ENCODE data around the gene DGCR2. TPM values are rescaled to one million over a fixed set of nuclear protein-coding genes. Genes with fewer than 3 reads are reported as not detected.
"Not testable (repeated sequence)": the region's sequence is repeated elsewhere in the genome, so short reads cannot be mapped to it uniquely, and the experiment has no call there.

The DGCR2 gene
- total RNA-seq, 1 donor from 2014 or later, result 70.6 TPM

DNA sequence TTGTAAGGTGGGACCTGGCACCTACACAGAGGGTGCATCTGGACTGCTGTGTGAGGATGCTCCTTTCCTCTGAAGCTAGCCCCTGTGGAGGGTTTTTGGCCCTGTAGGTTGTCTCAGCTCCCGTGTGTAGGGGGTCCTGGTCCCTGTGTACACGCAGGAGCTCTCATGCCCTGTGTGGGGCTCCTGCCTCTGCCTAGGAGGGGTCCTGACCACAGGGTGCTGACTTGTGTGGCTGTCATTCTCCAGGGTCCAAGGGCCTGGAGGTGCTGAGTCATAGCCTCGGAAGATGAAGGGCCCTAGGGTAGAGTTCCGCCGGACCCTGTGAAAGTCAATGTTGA lies 88.7 kb downstream of the DGCR2 start:
- peaks cover 16% of the 10 kb centered on the region for H3K27me3 ChIP-seq
- intact Hi-C loops (cut with DNase I); H3K27ac ChIP-seq; DNase-seq; H3K4me1 ChIP-seq; ATAC-seq; H3K4me3 ChIP-seq; H3K9me3 ChIP-seq: not testable (repeated sequence)
- peaks cover 10% of the 10 kb centered on the region for H3K36me3 ChIP-seq

DNA sequence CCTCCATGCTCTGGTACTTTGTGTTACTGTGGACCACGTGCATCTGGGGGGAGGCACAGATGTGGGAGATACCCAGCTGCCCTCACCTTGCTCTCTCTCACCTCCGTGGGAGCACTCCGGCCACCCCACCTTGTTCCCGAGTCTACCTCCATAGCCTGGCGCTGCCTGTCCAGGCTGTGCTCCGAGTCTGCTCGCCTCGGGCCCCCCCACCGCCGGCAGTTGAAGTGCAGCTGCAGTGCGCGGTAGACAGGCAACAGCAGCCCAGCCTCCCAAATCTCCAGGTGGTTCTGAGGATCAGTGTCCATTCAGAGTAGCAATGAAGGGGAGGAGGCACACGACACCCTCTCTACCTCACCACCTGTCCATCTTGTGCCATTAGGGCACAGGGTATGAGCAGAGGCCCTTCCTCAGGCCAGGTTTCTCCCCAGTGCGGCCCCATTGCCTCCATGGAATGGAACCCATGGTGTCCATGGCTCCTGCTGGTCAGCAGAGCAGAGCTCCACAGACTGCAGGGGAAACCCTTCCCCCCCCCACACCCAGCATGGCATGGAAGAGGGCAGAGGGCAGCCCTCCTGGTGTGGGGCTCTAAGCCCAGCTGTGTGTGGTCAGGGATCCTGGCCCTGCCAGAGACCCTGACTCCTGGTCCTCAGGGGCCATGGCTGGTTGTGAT lies 89.2 kb downstream of the DGCR2 start:
- H3K4me3 ChIP-seq; intact Hi-C loops (cut with DNase I); H3K4me1 ChIP-seq; ATAC-seq; H3K9me3 ChIP-seq; H3K36me3 ChIP-seq; H3K27ac ChIP-seq: not testable (repeated sequence)
- peaks cover 17% of the 10 kb centered on the region for H3K27me3 ChIP-seq
- peak; percentile 59 for DNase-seq

DNA sequence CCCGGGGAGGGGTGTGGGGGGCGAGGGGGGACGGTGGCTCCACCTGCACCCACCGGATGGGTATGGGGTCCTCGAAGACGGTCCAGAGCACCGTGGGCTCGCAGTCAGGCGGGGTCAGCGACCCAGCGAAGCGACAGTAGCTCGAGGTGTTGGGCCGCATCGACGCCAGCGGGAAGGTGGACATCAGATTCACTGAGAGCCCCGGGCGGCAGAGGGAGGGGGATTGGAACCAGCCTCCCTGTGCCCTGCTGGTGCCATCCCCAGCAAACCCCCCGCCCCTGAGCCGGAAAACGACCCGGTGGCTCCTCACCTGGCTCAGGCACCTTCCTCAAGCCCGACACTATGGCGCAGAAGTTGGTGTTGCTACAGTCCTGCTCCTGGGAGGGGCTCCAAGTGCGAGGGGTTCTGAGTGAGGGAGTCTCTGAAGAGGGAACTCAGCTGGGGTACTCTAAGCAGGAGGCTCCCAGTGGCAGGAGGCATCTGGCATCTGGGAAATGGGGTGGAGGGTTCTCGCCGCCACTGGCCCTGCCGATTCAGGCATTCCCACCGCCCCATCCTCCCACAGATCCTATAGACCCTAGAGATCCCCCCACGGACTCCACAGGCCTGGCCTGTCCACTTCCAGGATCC lies 89.9 kb downstream of the DGCR2 start:
- intact Hi-C loops (cut with DNase I), result not testable (repeated sequence)
- peaks cover 17% of the 10 kb centered on the region for H3K27me3 ChIP-seq

DNA sequence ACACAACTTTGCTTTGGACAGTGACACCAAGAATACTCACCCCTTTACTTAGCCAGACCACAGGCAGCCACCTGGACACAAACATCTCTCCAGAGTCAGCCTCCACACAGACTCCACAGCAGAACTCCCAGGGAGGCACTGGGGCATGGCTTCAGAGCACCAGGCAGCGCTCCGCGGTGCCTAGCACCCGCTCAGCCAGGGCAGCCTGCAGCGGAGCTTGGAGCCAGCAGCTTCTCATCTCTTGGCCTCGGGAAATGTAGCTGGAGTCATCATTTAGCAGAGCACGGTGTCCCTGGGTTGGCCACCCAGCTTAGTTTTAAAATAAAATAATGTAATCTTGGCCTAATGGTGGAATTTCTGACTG lies 91.3 kb downstream of the DGCR2 start:
- H3K36me3 ChIP-seq; H3K27ac ChIP-seq; H3K4me1 ChIP-seq; ATAC-seq; DNase-seq; intact Hi-C loops (cut with DNase I); H3K9me3 ChIP-seq; H3K4me3 ChIP-seq: not testable (repeated sequence)
- H3K27me3 ChIP-seq, result peaks cover 17% of the 10 kb centered on the region

More for the DNA sequence above, 89.9 kb downstream of the DGCR2 start:
- not testable (repeated sequence) for H3K4me3 ChIP-seq, H3K36me3 ChIP-seq, H3K4me1 ChIP-seq, DNase-seq, ATAC-seq, H3K27ac ChIP-seq, H3K9me3 ChIP-seq

DNA sequence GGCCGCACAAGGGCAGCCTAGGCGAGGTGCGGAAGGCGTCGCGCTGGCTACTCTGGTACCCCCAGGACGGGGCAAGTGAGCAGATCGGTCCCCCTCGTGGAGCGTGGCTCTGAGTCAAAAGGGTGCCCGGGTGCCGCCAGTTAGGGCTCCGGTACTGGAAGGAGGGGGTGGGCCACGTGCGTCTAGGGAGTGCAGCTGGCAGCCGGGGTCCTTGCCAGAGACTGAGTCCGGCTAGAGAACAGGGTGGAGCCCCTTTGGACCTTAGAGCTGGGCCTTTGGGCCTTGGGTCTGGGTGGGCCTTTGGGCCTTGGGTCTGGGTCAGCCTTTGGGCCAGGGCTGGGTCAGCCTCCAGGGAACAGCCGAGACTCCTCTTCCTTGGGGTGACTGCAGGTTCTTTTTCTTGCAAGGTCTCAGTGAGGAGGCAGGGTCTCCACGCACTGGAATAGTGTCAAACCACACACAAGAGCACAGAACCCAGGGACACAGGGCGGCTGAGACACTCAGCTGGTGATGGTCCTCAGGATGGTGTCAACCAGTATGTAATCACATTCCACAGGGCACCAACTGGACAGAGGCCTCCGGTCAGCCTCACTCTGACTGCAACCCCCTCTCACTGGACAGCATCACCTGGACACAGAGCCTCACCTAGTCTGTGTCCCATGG lies 91.9 kb downstream of the DGCR2 start:
- intact Hi-C loops (cut with DNase I); H3K4me3 ChIP-seq; H3K9me3 ChIP-seq; H3K4me1 ChIP-seq; H3K27ac ChIP-seq; ATAC-seq; DNase-seq; H3K36me3 ChIP-seq: not testable (repeated sequence)
- H3K27me3 ChIP-seq, result peaks cover 17% of the 10 kb centered on the region

DNA sequence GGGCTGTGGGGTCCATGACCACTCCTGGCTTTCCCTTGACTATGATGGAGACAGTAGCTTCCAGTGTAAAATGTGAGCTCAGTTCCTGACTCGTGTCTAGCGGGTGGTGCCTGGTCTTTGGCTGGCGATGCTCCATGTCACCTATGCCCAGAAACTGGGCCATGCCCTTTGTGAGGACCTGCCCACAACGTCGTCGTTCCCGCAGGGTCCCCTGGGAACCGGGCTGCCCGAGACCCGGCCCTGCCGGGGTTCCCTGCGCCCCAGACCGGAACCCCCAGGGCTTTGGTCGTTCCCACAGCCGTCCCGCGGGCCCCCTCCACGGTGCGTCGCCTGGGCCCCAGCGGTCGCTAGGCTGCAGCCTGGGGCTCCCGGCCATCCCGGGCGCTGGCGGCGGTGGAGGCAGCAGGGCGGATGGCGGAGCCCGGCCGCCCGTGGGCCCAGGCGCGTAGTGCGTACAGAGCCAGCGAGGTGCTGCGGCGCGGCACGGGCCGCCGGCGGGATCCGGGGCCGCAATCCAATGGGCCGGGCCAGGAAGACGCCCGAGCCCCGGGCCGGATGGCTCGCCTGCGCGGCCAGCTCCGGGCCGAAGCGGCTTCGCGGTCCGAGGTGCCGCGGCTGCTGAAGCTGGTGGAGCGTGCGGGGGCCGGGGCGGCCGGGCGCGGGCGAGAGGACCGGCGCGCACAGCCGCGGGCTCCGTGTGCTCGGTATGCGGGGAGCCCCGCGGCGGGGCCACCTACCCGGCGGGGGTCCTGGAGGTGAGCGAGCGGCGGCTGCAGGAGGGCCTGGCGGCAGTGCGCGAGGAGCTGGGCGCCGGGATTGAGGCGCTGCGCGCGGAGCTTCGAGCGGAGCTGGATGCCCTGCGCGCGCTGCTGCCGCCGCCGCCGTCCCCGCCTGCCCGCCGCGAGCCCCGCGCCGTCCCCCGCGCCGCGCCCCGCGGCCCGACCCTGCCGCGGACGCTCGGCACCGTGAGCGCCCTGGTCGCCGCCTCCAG lies 92.8 kb downstream of the DGCR2 start:
- intact Hi-C loops (cut with DNase I); H3K4me3 ChIP-seq; DNase-seq: not testable (repeated sequence)

DNA sequence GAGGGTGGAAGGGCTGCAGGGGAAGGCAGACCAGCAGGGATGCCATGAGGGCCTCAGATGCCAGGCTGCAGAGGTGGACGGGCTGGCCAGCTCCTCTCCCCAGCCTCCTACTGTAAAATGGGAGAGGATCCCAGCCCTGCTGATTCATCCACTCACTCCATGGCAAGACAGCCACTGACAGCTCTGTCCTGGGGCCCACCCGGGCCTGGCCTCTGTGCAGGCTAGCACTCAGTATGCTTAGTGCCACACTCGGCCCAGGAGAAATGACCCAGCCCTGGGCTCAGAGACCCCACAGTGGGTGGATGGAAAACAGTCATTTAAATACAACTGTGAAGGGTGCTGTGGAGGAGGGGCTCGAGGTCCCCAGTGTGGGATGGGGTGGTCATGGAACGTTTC lies 94.2 kb downstream of the DGCR2 start:
- H3K36me3 ChIP-seq; H3K9me3 ChIP-seq; ATAC-seq; intact Hi-C loops (cut with DNase I); H3K4me1 ChIP-seq; H3K4me3 ChIP-seq; H3K27ac ChIP-seq; DNase-seq: not testable (repeated sequence)
- H3K27me3 ChIP-seq, result peaks cover 17% of the 10 kb centered on the region

More for the DNA sequence above, 92.8 kb downstream of the DGCR2 start:
- H3K27me3 ChIP-seq, result peaks cover 17% of the 10 kb centered on the region
- H3K9me3 ChIP-seq, H3K4me1 ChIP-seq, H3K36me3 ChIP-seq, ATAC-seq, H3K27ac ChIP-seq: not testable (repeated sequence)

DNA sequence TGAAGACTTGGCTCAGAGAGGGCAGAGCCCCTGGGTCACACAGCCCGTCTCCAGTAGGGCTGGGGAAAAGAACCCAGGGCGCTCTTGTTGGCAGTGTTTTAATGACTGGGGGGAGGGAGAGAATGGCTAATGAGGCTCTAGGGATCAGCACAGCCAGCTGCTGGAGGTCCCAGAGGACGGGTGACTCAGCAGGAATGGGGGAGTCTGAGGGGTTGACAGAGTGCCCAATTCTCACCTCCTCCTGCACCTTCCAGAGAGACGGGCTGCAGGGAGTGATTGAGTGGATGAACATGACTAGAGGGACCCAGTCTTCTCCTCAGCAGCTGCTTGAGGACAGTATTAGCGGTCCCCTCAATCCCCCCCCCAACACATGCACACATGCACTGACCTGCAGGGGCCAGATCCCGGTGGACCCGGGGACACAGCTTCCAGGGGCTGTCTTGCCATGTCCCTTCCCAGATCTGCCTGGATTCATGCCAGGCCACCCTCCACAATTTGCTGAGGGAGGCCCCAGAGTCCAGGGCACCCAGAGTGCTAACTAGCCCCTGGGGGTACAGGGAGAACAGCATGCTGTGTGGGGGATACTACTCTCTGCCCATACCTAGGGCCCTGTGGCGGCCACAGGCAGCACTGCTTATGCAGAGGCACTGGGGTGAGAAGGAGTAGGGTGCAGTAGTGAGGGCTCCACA lies 94.7 kb downstream of the DGCR2 start:
- intact Hi-C loops (cut with DNase I); DNase-seq; H3K4me3 ChIP-seq: not testable (repeated sequence)

DNA sequence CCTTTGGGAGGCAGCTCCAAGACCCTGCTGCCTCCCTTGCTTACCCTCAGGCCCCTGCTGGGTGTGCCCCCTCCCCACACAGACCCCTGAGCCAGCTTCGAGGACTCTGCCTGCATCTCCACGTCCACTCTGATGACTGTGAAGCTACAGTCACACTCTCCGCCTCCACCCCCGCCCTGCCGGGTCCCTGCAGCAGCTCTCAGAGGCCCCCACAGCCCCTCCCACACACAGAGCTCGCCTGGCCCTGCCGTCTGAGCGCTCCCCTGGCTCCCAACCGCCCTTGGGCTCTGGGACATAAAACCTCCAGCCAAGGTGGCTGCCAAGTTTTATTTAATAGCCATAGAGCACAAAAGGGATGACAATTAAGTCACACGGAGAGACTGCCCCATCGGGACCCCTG lies 96.1 kb downstream of the DGCR2 start:
- H3K36me3 ChIP-seq; H3K27ac ChIP-seq; H3K4me1 ChIP-seq; H3K4me3 ChIP-seq; ATAC-seq; H3K9me3 ChIP-seq; intact Hi-C loops (cut with DNase I); DNase-seq: not testable (repeated sequence)
- H3K27me3 ChIP-seq, result peaks cover 22% of the 10 kb centered on the region

More for the DNA sequence above, 94.7 kb downstream of the DGCR2 start:
- H3K27ac ChIP-seq, H3K4me1 ChIP-seq, H3K36me3 ChIP-seq, H3K9me3 ChIP-seq, ATAC-seq: not testable (repeated sequence)
- H3K27me3 ChIP-seq, result peaks cover 19% of the 10 kb centered on the region

DNA sequence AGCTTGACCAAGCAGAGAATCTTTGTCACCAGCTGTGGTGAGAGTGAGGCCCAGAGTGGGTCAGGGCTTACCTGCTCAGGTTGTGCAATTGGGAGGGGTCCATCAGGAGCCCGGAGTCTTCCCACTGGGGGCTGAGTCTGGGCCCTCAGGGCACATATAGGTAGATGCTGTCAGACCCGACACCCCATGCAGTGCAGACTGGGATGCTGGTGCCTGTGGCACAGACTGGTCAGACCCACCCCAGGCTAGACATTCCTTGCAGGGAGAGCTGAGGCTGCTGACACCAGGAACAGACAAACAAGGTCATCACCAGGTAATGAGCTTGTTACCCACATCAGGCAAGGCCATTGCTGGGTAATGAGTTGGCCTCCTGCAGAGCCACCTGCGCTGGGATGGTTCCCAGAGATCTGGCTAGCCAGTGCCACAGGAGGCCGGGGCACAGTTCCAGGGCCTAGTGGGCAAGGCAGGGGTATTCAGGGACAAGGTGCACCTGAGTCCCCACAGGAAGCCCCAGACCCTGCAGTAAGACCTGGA lies 97.2 kb downstream of the DGCR2 start:
- H3K27ac ChIP-seq; H3K4me3 ChIP-seq; ATAC-seq; H3K9me3 ChIP-seq; H3K4me1 ChIP-seq; DNase-seq; intact Hi-C loops (cut with DNase I); H3K36me3 ChIP-seq: not testable (repeated sequence)
- peaks cover 15% of the 10 kb centered on the region for H3K27me3 ChIP-seq

DNA sequence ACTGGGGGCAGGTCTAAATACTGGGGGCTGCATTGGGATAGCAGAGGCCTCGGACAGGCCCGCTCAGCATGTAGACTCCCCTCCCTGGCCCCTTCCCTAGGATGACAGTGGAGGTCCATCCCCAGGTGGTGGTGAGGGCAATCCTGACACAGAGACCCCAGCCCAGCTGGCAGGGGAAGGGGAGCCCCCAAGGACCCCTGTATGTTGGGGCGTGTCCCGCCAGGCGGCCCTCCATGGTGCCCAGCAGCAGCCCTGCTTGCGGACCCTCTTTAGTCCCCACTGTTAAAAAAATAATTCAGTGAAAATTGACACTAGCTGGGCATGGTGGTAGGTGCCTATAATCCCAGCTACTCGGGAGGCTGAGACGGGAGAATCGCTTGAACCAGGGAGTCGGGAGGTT lies 98.3 kb downstream of the DGCR2 start:
- not testable (repeated sequence) for DNase-seq
- peaks cover 17% of the 10 kb centered on the region for H3K27me3 ChIP-seq

More for the DNA sequence above, 98.3 kb downstream of the DGCR2 start:
- H3K36me3 ChIP-seq; H3K4me3 ChIP-seq; intact Hi-C loops (cut with DNase I); ATAC-seq; H3K9me3 ChIP-seq; H3K27ac ChIP-seq; H3K4me1 ChIP-seq: not testable (repeated sequence)

Data from upper lobe of right lung (tissue), 1 donor.